GM23338 (cell line): Measurements from ENCODE around the gene SLC25A47. TPM values are rescaled to one million over a fixed set of nuclear protein-coding genes. Genes with fewer than 3 reads are reported as not detected.

Experiments
- ATAC-seq: fragments of 200-7000 bp; cut with Tn5 transposase; 3 replicates; pipeline ENCODE4 v1.9.1; 2020
- DNase-seq: peaks from one replicate; pipeline ENCODE4 v3.0.0-alpha.2; 2015; ENCODE audit warnings: low spot score
- H2AFZ ChIP-seq: fragments of 200-600 bp; sonication (generic); 2 replicates; pipeline ENCODE4 v1.8.0; 2016; ENCODE audit warnings: antibody characterized with exemption, mild to moderate bottlenecking, moderate library complexity
- H3F3A ChIP-seq: fragments of 200-600 bp; sonication (generic); replicated peaks from 2 replicates; pipeline ENCODE4 v1.8.0; 2017; ENCODE audit warnings: antibody characterized with exemption, mixed run types, low read depth
- H3K27ac ChIP-seq: fragments of 200-600 bp; sonication (generic); 2 replicates; pipeline ENCODE4 v1.6.1; 2016; ENCODE audit warnings: low read depth
- H3K27me3 ChIP-seq: fragments of 200-600 bp; sonication (generic); 2 replicates; pipeline ENCODE4 v1.8.0; 2016; ENCODE audit warnings: mild to moderate bottlenecking, mixed run types, moderate library complexity; ENCODE audit not compliant: insufficient read depth
- H3K36me3 ChIP-seq: fragments of 200-600 bp; sonication (generic); 2 replicates; pipeline ENCODE4 v1.8.0; 2016; ENCODE audit warnings: mild to moderate bottlenecking; ENCODE audit not compliant: insufficient read depth
- H3K4me1 ChIP-seq: fragments of 200-600 bp; sonication (generic); 2 replicates; pipeline ENCODE4 v1.8.0; 2016; ENCODE audit warnings: mild to moderate bottlenecking, moderate library complexity; ENCODE audit not compliant: insufficient read depth
- H3K4me2 ChIP-seq: fragments of 200-600 bp; sonication (generic); 2 replicates; pipeline ENCODE4 v1.7.1; 2017; ENCODE audit warnings: mixed run types
- H3K4me3 ChIP-seq: fragments of 200-600 bp; sonication (generic); 2 replicates; pipeline ENCODE4 v1.6.1; 2016; ENCODE audit warnings: mixed run types
- H3K79me2 ChIP-seq: fragments of 200-600 bp; sonication (generic); replicated peaks from 2 replicates; pipeline ENCODE4 v1.8.0; 2017; ENCODE audit warnings: mild to moderate bottlenecking; ENCODE audit not compliant: insufficient read depth
- H3K9me2 ChIP-seq: fragments of 200-600 bp; sonication (generic); 2 replicates; pipeline ENCODE4 v1.8.0; 2017; ENCODE audit not compliant: insufficient read depth
- H4K20me1 ChIP-seq: fragments of 200-600 bp; sonication (generic); replicated peaks from 2 replicates; pipeline ENCODE4 v1.8.0; 2017; ENCODE audit warnings: mild to moderate bottlenecking; ENCODE audit not compliant: insufficient read depth
- H3K27ac Mint-ChIP-seq: 2 replicates; pipeline ENCODE4 v1.8.0; 2020; ENCODE audit warnings: inconsistent platforms, mild to moderate bottlenecking, moderate library complexity, mixed read lengths
- H3K27me3 Mint-ChIP-seq: 3 replicates; pipeline ENCODE4 v1.8.0; 2022; ENCODE audit warnings: low read depth, mild to moderate bottlenecking, moderate library complexity, mixed read lengths, inconsistent platforms; ENCODE audit not compliant: insufficient read depth, poor library complexity
- H3K36me3 Mint-ChIP-seq: 3 replicates; pipeline ENCODE4 v1.8.0; 2021; ENCODE audit warnings: low read depth, mild to moderate bottlenecking, inconsistent platforms, moderate library complexity, mixed read lengths
- H3K4me1 Mint-ChIP-seq: 3 replicates; pipeline ENCODE4 v1.8.0; 2020; ENCODE audit warnings: mild to moderate bottlenecking, inconsistent platforms, mixed read lengths
- H3K4me3 Mint-ChIP-seq: 3 replicates; pipeline ENCODE4 v1.8.0; 2021; ENCODE audit warnings: moderate library complexity, mild to moderate bottlenecking, inconsistent platforms, mixed read lengths
- H3K9me3 Mint-ChIP-seq: 3 replicates; pipeline ENCODE4 v1.8.0; 2020; ENCODE audit warnings: moderate library complexity, mild to moderate bottlenecking, inconsistent platforms, mixed read lengths
- CREB1 ChIP-seq: fragments of 250-450 bp; sonication (Bioruptor Pico); IDR thresholded peaks from 2 replicates; pipeline ENCODE4 v1.5.0; 2020; ENCODE audit warnings: low read depth, mild to moderate bottlenecking, moderate library complexity
- CTCF ChIP-seq, 2 experiments: fragments of 200-600 bp in 1 of 2; sonication (generic) in 1 of 2; conservative IDR thresholded peaks; 2 replicates each; pipeline versions ENCODE4 v1.5.1 to v1.6.1; 2016 to 2017; ENCODE audit warnings: antibody characterized with exemption in 2 of 2, low read depth in 2 of 2, mild to moderate bottlenecking in 2 of 2, moderate library complexity in 1 of 2
- ETS1 ChIP-seq: IDR thresholded peaks from 2 replicates; pipeline ENCODE4 v1.6.1; 2016; ENCODE audit warnings: antibody characterized with exemption
- EZH2 ChIP-seq: fragments of 200-600 bp; sonication (generic); IDR thresholded peaks from one replicate; pipeline ENCODE4 v1.8.0; 2017; ENCODE audit warnings: antibody characterized with exemption, mild to moderate bottlenecking, low read depth; ENCODE audit not compliant: unreplicated experiment
- EZH2phosphoT487 ChIP-seq: fragments of 200-600 bp; sonication (generic); IDR thresholded peaks from one replicate; pipeline ENCODE4 v1.8.1; 2018; ENCODE audit warnings: antibody characterized with exemption; ENCODE audit not compliant: unreplicated experiment
- NANOG ChIP-seq: IDR thresholded peaks from 2 replicates; pipeline ENCODE4 v1.6.1; 2016; ENCODE audit warnings: antibody characterized with exemption, borderline replicate concordance
- POLR2AphosphoS5 ChIP-seq: IDR thresholded peaks from 2 replicates; pipeline ENCODE4 v1.6.1; 2016; ENCODE audit warnings: antibody characterized with exemption, low read depth
- REST ChIP-seq: IDR thresholded peaks from one replicate; pipeline ENCODE4 v1.6.1; 2018; ENCODE audit warnings: antibody characterized with exemption; ENCODE audit not compliant: unreplicated experiment
- ZNF114 ChIP-seq: fragments of 250-450 bp; sonication (Bioruptor Pico); IDR thresholded peaks from 2 replicates; pipeline ENCODE4 v1.5.0; 2020; ENCODE audit warnings: mild to moderate bottlenecking, moderate library complexity
- ZNF331 ChIP-seq: fragments of 250-450 bp; sonication (Bioruptor Pico); IDR thresholded peaks from 2 replicates; pipeline ENCODE4 v1.5.0; 2020; ENCODE audit warnings: low read depth, mild to moderate bottlenecking, moderate library complexity
- ZNF462 ChIP-seq: fragments of 250-450 bp; sonication (Bioruptor Pico); IDR thresholded peaks from 2 replicates; pipeline ENCODE4 v1.5.0; 2020; ENCODE audit warnings: mild to moderate bottlenecking, moderate library complexity
- polyA plus RNA-seq: library from polyadenylated mRNA; unstranded; fragments of >200 nt; fragmentation: Nextera tagmentation; extraction: Ambion mirVana; gene quantifications from 2 replicates; pipeline ENCODE4 v1.2.1, GENCODE V29; 2016
- total RNA-seq: library from RNA; depleted of rRNA; stranded (reverse); fragments of >200 nt; shearing (Covaris generic); gene quantifications from 2 replicates; pipeline ENCODE4 v1.2.3, GENCODE V29; 2014

The SLC25A47 gene
- total and polyA plus RNA-seq, 2 experiments from 2014 or later = not detected

- no peaks in the 10 kb centered on the region for H3K9me3 Mint-ChIP-seq
- H3K4me1 ChIP-seq = no peaks in the 10 kb centered on the region
- no peaks in the 10 kb centered on the region for H3K9me2 ChIP-seq
- no peak overlapping the region for H3K4me3 Mint-ChIP-seq
- ATAC-seq (no peak), DNase-seq (no peak)
- no peak overlapping the region for H3K27ac ChIP-seq
- no peak overlapping the region for H2AFZ ChIP-seq
- H3K27me3 Mint-ChIP-seq = peaks cover 8% of the 10 kb centered on the region
- peaks cover 10% of the 10 kb centered on the region; the same call in 1 of the 2 replicates for H3F3A ChIP-seq
- no peak for TF ChIP-seq EZH2
- no peak for TF ChIP-seq ETS1
- TF ChIP-seq NANOG = no peak
- TF ChIP-seq CREB1 (CRISPR knock-in tag) = no peak
- no peak for TF ChIP-seq POLR2AphosphoS5
- TF ChIP-seq REST = no peak
- TF ChIP-seq ZNF462 = no peak
- TF ChIP-seq ZNF114 (CRISPR knock-in tag) = no peak
- TF ChIP-seq CTCF (conservative IDR thresholded peaks at IDR 0.05; ENCODE audit: low read depth in 2 of 2) = no peak
- no peak for TF ChIP-seq ZNF331 (CRISPR knock-in tag)
- no peak for TF ChIP-seq EZH2phosphoT487
- H3K27me3 ChIP-seq = no peaks in the 10 kb centered on the region
- no peaks in the 10 kb centered on the region; the same call in 1 of the 2 replicates for H3K36me3 ChIP-seq
- H3K4me2 ChIP-seq = no peak overlapping the region
- no peak overlapping the region for H3K27ac Mint-ChIP-seq
- no peak overlapping the region for H3K4me3 ChIP-seq
- H3K4me1 Mint-ChIP-seq = peaks cover 20% of the 10 kb centered on the region
- peaks cover 53% of the 10 kb centered on the region for H3K36me3 Mint-ChIP-seq
- 0 out of 2 replicates have a peak, but pooled peaks cover 2% of the 10 kb centered on the region for H3K79me2 ChIP-seq
- peaks cover 34% of the 10 kb centered on the region for H4K20me1 ChIP-seq
Measured at GRCh38 chr14:100293497-100294212, 29.5 kb upstream of the SLC25A47 start.
